ENCODE measurements around the gene MRPL9.

DNA sequence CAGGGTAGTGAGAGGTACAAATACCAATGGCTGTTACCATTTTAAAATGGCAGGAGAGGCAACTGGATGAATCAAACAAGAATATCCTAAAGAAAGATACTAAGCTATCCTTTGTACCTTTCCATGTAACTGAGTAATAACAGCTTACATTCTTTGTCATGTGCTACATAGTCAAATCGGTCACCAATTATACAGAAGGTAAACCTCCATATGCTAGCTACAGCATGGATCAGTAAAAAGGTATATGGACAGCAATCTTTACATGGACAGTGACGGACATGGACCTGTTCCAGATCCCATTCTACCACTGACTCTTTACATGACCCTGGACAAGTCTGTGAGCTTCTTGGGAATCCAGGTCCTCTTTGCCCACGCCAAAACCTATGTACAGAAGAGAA is 13.4 kb upstream of the MRPL9 start:
- TF ChIP-seq, protein P1, sequence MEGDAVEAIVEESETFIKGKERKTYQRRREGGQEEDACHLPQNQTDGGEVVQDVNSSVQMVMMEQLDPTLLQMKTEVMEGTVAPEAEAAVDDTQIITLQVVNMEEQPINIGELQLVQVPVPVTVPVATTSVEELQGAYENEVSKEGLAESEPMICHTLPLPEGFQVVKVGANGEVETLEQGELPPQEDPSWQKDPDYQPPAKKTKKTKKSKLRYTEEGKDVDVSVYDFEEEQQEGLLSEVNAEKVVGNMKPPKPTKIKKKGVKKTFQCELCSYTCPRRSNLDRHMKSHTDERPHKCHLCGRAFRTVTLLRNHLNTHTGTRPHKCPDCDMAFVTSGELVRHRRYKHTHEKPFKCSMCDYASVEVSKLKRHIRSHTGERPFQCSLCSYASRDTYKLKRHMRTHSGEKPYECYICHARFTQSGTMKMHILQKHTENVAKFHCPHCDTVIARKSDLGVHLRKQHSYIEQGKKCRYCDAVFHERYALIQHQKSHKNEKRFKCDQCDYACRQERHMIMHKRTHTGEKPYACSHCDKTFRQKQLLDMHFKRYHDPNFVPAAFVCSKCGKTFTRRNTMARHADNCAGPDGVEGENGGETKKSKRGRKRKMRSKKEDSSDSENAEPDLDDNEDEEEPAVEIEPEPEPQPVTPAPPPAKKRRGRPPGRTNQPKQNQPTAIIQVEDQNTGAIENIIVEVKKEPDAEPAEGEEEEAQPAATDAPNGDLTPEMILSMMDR (IDR thresholded peaks at IDR 0.05; ENCODE audit: low read depth, low read length), result no peak
- TF ChIP-seq MYC (IDR thresholded peaks at IDR 0.05; ENCODE audit: low read depth, low read length) (no peak), POLR2A (IDR thresholded peaks at IDR 0.05; ENCODE audit: extremely low read depth, insufficient read length) (no peak)
